ENCODE measurements around the gene CPNE6. TPM values are rescaled to one million over a fixed set of nuclear protein-coding genes. Genes with fewer than 3 reads are reported as not detected.
A peak's percentile ranks its signal among the peaks of the same experiment; 100 is the strongest.
"Not testable (repeated sequence)": the region's sequence is repeated elsewhere in the genome, so short reads cannot be mapped to it uniquely, and the experiment has no call there.

CPNE6 gene
- total and polyA plus RNA-seq, 4 donors: 0.05 to 0.17 TPM; not detected in 2

GRCh38 chr14:24032727-24033418 is 38.5 kb upstream of the CPNE6 start:
- TF ChIP-seq HNF4A (conservative IDR thresholded peaks at IDR 0.05): peak; percentile 53 to 77
- no peak for TF ChIP-seq FOXA1 (IDR thresholded peaks at IDR 0.05)
- TF ChIP-seq EGR1 (IDR thresholded peaks at IDR 0.05; ENCODE audit: low read depth in 2 of 2): no peak
- peak; percentile 85 to 87 for TF ChIP-seq JUND (IDR thresholded peaks at IDR 0.05)
- TF ChIP-seq CTCF (IDR thresholded peaks at IDR 0.05; ENCODE audit: low read depth, low read length, missing input control): no peak
- peak; percentile 90 for TF ChIP-seq ATF3 (IDR thresholded peaks at IDR 0.05)
- peak; percentile 50 for TF ChIP-seq YY1 (IDR thresholded peaks at IDR 0.05)
- TF ChIP-seq SP1 (IDR thresholded peaks at IDR 0.05): peak; percentile 52
- TF ChIP-seq MAX (IDR thresholded peaks at IDR 0.05): peak; percentile 24
- no peak for TF ChIP-seq HNF4G (IDR thresholded peaks at IDR 0.05)
- TF ChIP-seq GABPA (IDR thresholded peaks at IDR 0.05 in 1 of 2, conservative IDR thresholded peaks at IDR 0.05 in 1 of 2): no peak
- no peak for TF ChIP-seq TAF1 (conservative IDR thresholded peaks at IDR 0.05)
- peak; percentile 33 for TF ChIP-seq REST (IDR thresholded peaks at IDR 0.05)
- TF ChIP-seq FOXA2 (IDR thresholded peaks at IDR 0.05): peak; percentile 22
- peak; percentile 64 to 79 for TF ChIP-seq RXRA (IDR thresholded peaks at IDR 0.05)
- TF ChIP-seq ZBTB33 (IDR thresholded peaks at IDR 0.05): no peak
- no peak for TF ChIP-seq NR2F2 (IDR thresholded peaks at IDR 0.05)
- TF ChIP-seq RAD21 (IDR thresholded peaks at IDR 0.05): peak; percentile 26 to 44
- Histone ChIP-seq H3K4me1 (ENCODE audit: control insufficient read depth in 4 of 4, insufficient read depth in 4 of 4, low read length in 3 of 4) (peaks cover 10 to 16% (median 13%) of the 10 kb centered on the region in 4 donors), H3K27me3 (ENCODE audit: control insufficient read depth in 4 of 4, insufficient read depth in 4 of 4, low read length in 3 of 4) (no peaks in the 10 kb centered on the region), H3K9me3 (ENCODE audit: control insufficient read depth in 4 of 4, low read length in 3 of 4) (no peaks in the 10 kb centered on the region), H3K9ac (ENCODE audit: low read depth in 1 of 2, low read length in 2 of 2) (no peak overlapping the region), H3K4me3 (ENCODE audit: low read depth in 1 of 3, low read length in 3 of 3) (no peak overlapping the region), H3K36me3 (ENCODE audit: control insufficient read depth in 4 of 4, insufficient read depth in 3 of 4, low read depth in 1 of 4, low read length in 3 of 4) (no peaks in the 10 kb centered on the region), H3K27ac (ENCODE audit: low read depth in 1 of 2, low read length in 2 of 2) (peak overlapping the region in 1 of 2 donors; percentile 15)
- DNase-seq (ENCODE audit: low spot score): no peak
- WGBS: 63% methylated on average over 2 of the region's 2 CpGs

GRCh38 chr14:24035769-24036168 is 35.6 kb upstream of the CPNE6 start:
- not testable (repeated sequence) for H3K9me3 ChIP-seq (ENCODE audit: control insufficient read depth in 4 of 4, low read length in 3 of 4); H3K27me3 ChIP-seq (ENCODE audit: control insufficient read depth in 4 of 4, insufficient read depth in 4 of 4, low read length in 3 of 4); H3K9ac ChIP-seq (ENCODE audit: low read depth in 1 of 2, low read length in 2 of 2); DNase-seq (ENCODE audit: low spot score); H3K36me3 ChIP-seq (ENCODE audit: control insufficient read depth in 4 of 4, insufficient read depth in 3 of 4, low read depth in 1 of 4, low read length in 3 of 4)
- WGBS: 50% methylated on average over 3 of the region's 4 CpGs
- Histone ChIP-seq H3K4me3 (ENCODE audit: low read depth in 1 of 3, low read length in 3 of 3) (peak overlapping the region in 2 of 3 donors; percentile 53 to 84), H3K27ac (ENCODE audit: low read depth in 1 of 2, low read length in 2 of 2) (peak overlapping the region; percentile 82 to 86), H3K4me1 (ENCODE audit: control insufficient read depth in 4 of 4, insufficient read depth in 4 of 4, low read length in 3 of 4) (peaks cover 10 to 16% (median 13%) of the 10 kb centered on the region in 4 donors)
